ENCODE results near the gene NRTN. TPM values are rescaled to one million over a fixed set of nuclear protein-coding genes. Genes with fewer than 3 reads are reported as not detected.
"Not testable (repeated sequence)": the region's sequence is repeated elsewhere in the genome, so short reads cannot be mapped to it uniquely, and the experiment has no call there.

NRTN gene
- total RNA-seq, 1 experiment from 2014 or later, result 17.6 TPM

- not testable (repeated sequence) for DNase-seq (ENCODE audit: low read depth in 1 of 2, low spot score in 2 of 2); H3K27me3 ChIP-seq (replicated peaks); H3K27ac ChIP-seq; H3K4me1 ChIP-seq (replicated peaks); H3K36me3 ChIP-seq; H3K4me3 ChIP-seq; H3K9me3 ChIP-seq (replicated peaks)
Measured at GRCh38 chr19:5847846-5848245, 43.0 kb downstream of the NRTN start.

GRCh38 chr19:5848621-5849020, 43.8 kb downstream of the NRTN start:
- H3K4me1 ChIP-seq (replicated peaks); H3K36me3 ChIP-seq; DNase-seq (ENCODE audit: low read depth in 1 of 2, low spot score in 2 of 2); H3K27ac ChIP-seq; H3K9me3 ChIP-seq (replicated peaks); H3K4me3 ChIP-seq; H3K27me3 ChIP-seq (replicated peaks): not testable (repeated sequence)

- Histone ChIP-seq H3K9me3 (replicated peaks) (no peaks in the 10 kb centered on the region), H3K27me3 (replicated peaks) (no peaks in the 10 kb centered on the region), H3K27ac (no peak overlapping the region), H3K36me3 (no peaks in the 10 kb centered on the region), H3K4me3 (no peak overlapping the region), H3K4me1 (replicated peaks) (no peaks in the 10 kb centered on the region)
- no peak for DNase-seq (ENCODE audit: low read depth in 1 of 2, low spot score in 2 of 2)
Measured at GRCh38 chr19:5850189-5850588, 45.3 kb downstream of the NRTN start.

DNA sequence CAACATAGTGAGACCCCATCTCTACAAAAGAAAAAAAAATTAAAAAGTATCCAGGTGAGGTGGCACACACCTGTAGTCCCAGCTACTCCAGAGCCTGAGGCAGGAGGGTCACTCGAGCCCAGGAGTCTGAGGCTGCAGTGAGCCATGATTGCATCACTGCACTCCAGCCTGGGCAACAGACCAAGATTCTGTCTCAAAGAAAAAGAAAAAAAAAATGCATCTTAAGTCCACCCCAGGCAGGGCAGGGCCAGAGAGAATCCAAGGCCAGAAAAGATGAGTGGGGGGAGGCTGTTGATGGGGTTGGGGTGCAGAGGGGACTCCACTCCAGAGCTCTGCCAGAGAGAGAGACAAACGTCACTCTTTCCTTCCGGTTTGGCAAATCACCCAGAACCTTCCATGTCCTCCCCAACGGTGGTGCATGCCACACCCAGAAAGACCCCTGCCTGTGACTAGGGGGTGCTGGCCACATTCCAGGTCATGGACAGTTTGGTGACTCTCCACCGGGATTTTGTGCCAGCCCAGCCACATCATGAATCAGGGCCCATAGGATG, 46.0 kb downstream of the NRTN start:
- DNase-seq (ENCODE audit: low read depth in 1 of 2, low spot score in 2 of 2), result peak in 1 of 2 experiments; percentile 26
- no peaks in the 10 kb centered on the region for H3K9me3 ChIP-seq (replicated peaks)
- H3K27ac ChIP-seq, result no peak overlapping the region

GRCh38 chr19:5851302-5851701, 46.4 kb downstream of the NRTN start, which contains the start of gene FUT3:
Gene FUT3 (minus strand): TSS chr19:5851449.
- no peaks in the 10 kb centered on the region for H3K36me3 ChIP-seq
- no peaks in the 10 kb centered on the region for H3K9me3 ChIP-seq (replicated peaks)
- DNase-seq (ENCODE audit: low read depth in 1 of 2, low spot score in 2 of 2), result no peak
- no peak within 1 kb of the TSS for H3K27ac ChIP-seq
- no peak within 1 kb of the TSS for H3K4me3 ChIP-seq
- no peaks in the 10 kb centered on the region for H3K27me3 ChIP-seq (replicated peaks)
- H3K4me1 ChIP-seq (replicated peaks), result no peaks in the 10 kb centered on the region

More for the DNA sequence above, 46.0 kb downstream of the NRTN start:
- Histone ChIP-seq H3K27me3 (replicated peaks) (no peaks in the 10 kb centered on the region), H3K4me1 (replicated peaks) (no peaks in the 10 kb centered on the region), H3K4me3 (no peak overlapping the region), H3K36me3 (no peaks in the 10 kb centered on the region)

DNA sequence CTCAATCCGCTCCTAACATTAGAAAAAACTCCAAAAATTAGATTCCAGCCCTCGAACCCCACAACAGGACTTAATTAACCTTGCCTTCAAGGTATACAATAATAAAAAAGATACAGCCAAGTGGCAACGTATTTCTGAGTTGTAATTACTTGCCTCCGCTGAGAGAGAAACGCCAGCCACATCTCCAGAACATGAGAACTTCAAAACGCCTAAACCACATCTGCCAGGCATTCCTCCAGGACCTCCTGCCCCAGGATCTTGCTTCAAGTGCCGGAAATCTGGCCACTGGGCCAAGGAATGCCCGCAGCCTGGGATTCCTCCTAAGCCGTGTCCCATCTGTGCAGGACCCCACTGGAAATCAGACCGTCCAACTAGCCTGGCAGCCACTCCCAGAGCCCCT, 49.3 kb downstream of the NRTN start:
- not testable (repeated sequence) for H3K27ac ChIP-seq; H3K4me3 ChIP-seq; H3K4me1 ChIP-seq (replicated peaks); H3K9me3 ChIP-seq (replicated peaks); H3K36me3 ChIP-seq; DNase-seq (ENCODE audit: low read depth in 1 of 2, low spot score in 2 of 2); H3K27me3 ChIP-seq (replicated peaks)

DNA sequence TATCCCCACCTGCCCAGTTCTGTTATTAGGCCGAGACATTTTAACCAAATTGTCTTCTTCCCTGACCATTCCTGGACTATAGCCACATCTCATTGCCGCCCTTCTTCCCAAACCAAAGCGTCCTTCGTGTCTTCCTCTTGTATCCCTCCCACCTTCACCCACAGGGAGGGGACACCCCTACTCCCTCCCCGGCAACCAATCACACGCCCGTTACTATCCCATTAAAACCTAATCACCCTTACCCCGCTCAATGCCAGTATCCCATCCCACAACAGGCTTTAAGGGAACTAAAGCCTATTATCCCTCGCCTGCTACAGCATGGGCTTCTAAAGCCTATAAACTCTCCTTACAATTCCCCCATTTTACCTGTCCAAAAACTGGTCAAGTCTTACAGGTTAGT, 50.3 kb downstream of the NRTN start:
- H3K9me3 ChIP-seq (replicated peaks); H3K27ac ChIP-seq; DNase-seq (ENCODE audit: low read depth in 1 of 2, low spot score in 2 of 2); H3K4me1 ChIP-seq (replicated peaks); H3K36me3 ChIP-seq; H3K27me3 ChIP-seq (replicated peaks); H3K4me3 ChIP-seq: not testable (repeated sequence)

DNA sequence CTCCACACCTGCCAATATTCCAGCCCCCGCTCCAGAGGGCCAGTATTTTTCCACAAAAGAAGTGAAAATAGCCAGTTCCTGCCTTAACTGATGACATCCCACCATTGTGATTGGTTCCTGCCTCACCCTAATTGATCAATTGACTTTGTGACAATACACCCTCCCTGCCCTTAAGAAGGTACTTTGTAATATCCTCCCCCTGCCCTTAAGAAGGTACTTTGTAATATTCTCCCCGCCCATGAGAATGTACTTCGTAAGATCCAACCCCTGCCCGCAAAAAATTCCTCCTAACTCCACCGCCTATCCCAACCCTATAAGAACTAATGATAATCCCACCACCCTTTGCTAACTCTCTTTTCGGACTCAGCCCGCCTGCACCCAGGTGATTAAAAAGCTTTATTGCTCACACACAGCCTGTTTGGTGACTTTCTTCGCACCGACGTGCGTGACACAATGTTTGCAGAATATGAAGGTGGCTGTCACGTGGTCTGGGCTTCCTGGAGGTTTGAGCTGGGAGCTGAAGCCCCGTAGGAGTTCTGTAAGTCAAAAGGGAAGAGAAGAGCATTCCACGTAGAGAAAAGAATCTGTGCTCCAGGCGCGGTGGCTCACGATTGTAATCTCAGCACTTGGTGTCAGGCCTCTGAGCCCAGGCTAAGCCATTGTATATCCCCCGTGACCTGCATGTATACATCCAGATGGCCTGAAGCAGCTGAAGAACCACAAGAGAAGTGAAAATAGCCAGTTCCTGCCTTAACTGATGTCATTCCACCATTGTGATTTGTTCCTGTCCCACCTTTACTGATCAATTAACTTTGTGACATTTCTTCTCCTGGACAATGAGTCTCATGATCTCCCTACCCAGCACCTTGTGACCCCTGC, 52.6 kb downstream of the NRTN start:
- no peaks in the 10 kb centered on the region for H3K27me3 ChIP-seq (replicated peaks)

DNA sequence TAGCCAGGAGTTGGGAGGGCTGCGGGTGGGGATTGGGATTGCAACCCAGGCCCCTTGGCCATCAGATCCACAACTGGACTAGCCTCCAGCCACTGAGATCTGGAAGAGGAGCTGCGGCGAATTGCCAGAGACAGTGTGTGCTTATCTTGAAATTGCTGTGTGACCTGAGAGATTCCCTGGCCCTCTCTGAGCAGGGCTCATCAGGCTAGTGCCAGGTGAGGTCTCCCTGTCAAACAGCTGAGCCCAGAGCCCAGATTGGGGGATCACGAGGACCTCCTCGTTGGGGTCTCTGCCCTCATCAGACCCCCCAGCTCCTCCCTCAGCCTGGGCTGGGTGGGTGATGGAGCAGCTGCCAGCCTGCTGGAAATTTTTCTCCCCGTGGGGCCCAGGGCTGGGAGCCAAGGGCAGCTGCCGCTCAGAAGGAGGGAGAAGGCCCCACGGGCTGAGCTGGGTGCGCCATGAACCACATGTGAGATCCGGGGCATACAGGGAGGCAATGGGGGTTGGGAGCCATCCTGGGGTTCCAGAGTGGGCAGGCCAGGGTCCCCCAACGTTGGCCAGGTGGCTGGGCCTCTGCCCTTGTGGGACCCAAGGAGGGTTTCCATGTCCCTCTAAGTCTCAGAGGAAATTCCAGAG, 58.3 kb downstream of the NRTN start:
- Histone ChIP-seq H3K9me3 (replicated peaks) (no peaks in the 10 kb centered on the region), H3K27ac (no peak overlapping the region), H3K4me3 (no peak overlapping the region), H3K27me3 (replicated peaks) (no peaks in the 10 kb centered on the region), H3K36me3 (no peaks in the 10 kb centered on the region), H3K4me1 (replicated peaks) (no peaks in the 10 kb centered on the region)
- no peak for DNase-seq (ENCODE audit: low read depth in 1 of 2, low spot score in 2 of 2)

More for the DNA sequence above, 52.6 kb downstream of the NRTN start:
- no peaks in the 10 kb centered on the region for H3K4me1 ChIP-seq (replicated peaks)
- no peak overlapping the region for H3K4me3 ChIP-seq
- no peak overlapping the region for H3K27ac ChIP-seq
- no peak for DNase-seq (ENCODE audit: low read depth in 1 of 2, low spot score in 2 of 2)
- no peaks in the 10 kb centered on the region for H3K9me3 ChIP-seq (replicated peaks)
- no peaks in the 10 kb centered on the region for H3K36me3 ChIP-seq

DNA sequence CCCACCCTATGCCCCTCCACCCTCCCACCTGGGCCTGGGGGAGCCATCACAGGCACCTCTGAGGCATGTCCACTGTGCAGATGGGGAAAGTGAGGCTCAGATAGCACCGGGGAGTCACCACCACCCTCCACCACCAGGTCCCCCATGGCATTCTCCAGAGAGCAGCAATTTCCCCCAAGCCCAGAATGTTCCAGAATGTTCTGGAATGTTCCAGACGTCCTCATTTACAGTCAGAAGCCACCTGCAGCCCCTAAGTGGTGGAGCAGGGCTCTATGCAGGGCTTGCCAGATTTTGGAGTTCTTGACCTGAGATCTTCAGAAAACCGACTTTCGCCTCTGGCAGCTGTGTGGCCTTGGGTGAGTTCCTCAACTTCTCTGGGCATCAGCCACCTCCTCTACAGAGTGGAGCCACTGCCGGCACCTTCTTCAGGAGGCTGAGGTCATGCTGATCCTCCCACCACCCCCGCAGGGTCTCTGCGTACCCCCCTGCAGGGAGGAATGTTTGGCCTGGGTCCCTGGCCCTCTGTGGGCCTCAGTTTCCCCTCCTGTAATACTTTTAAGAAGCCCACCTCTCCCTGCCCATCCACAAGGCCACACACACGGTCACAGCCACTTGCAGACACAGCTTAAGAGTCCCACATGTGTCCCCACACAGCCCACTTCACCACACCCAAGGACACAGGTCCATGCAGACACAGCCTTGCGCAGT, 59.3 kb downstream of the NRTN start:
- no peak overlapping the region for H3K4me3 ChIP-seq
- H3K4me1 ChIP-seq (replicated peaks), result no peaks in the 10 kb centered on the region
- no peaks in the 10 kb centered on the region for H3K9me3 ChIP-seq (replicated peaks)
- no peaks in the 10 kb centered on the region for H3K36me3 ChIP-seq
- no peaks in the 10 kb centered on the region for H3K27me3 ChIP-seq (replicated peaks)
- DNase-seq (ENCODE audit: low read depth in 1 of 2, low spot score in 2 of 2), result no peak
- no peak overlapping the region for H3K27ac ChIP-seq

- no peaks in the 10 kb centered on the region for H3K36me3 ChIP-seq
- H3K4me3 ChIP-seq, result no peak overlapping the region
- H3K27me3 ChIP-seq (replicated peaks), result no peaks in the 10 kb centered on the region
- H3K9me3 ChIP-seq (replicated peaks), result no peaks in the 10 kb centered on the region
- DNase-seq (ENCODE audit: low read depth in 1 of 2, low spot score in 2 of 2), result no peak
- H3K4me1 ChIP-seq (replicated peaks), result no peaks in the 10 kb centered on the region
- H3K27ac ChIP-seq, result no peak overlapping the region
Measured at GRCh38 chr19:5864725-5865486, 60.0 kb downstream of the NRTN start.

DNA sequence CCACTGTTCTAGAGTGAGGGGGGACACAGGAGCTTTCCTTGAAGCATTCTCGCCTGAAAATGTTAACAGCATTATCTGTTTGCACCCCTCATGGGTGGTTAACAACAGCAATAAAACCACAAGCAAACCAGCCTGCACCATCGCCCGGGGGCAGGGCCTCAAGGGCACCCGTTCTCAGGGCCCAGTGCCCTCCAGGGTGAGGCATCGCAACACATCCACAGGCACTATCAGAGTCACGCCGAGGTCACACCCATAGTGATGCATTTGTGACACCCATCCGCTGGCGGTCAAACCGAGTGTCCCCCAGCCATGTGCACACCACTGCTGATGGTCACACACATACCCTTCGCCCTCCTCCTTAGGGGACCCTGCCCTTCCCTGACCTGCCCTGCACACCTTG, 60.9 kb downstream of the NRTN start:
- Histone ChIP-seq H3K27ac (no peak overlapping the region), H3K36me3 (no peaks in the 10 kb centered on the region), H3K27me3 (replicated peaks) (no peaks in the 10 kb centered on the region), H3K4me1 (replicated peaks) (peaks cover 6% of the 10 kb centered on the region; the same call in 1 of the 2 replicates), H3K4me3 (no peak overlapping the region), H3K9me3 (replicated peaks) (no peaks in the 10 kb centered on the region)
- DNase-seq (ENCODE audit: low read depth in 1 of 2, low spot score in 2 of 2), result no peak

Measured in SJSA1 (cell line).